HCT116 (cell line): ENCODE results near the gene NTHL1. TPM values are rescaled to one million over a fixed set of nuclear protein-coding genes. Genes with fewer than 3 reads are reported as not detected.

Experiments
- ATAC-seq: fragments of 200-7000 bp; cut with Tn5 transposase; 2 replicates; pipeline ENCODE4 v1.9.1; 2020; ENCODE audit warnings: mild to moderate bottlenecking, moderate library complexity
- BruUV-seq: library from RNA; stranded (reverse); fragments of 400-500 nt; replicated peaks from 2 replicates; lab custom pipeline; 2021; lab: Mats Ljungman, UMichigan
- CTCF ChIA-PET: fragments of 300-600 bp; sonication (Branson Sonifier 250); formaldehyde crosslinking; loops from one replicate; lab custom pipeline; 2021; ENCODE audit warnings: antibody characterized with exemption; lab: Charles Lee
- POLR2A ChIA-PET: fragments of 300-600, 350-600 bp; sonication (Branson Sonifier 250); formaldehyde crosslinking; loops from one replicate; lab custom pipeline; 2021; ENCODE audit warnings: antibody characterized with exemption; lab: Charles Lee
- RAD21 ChIA-PET, 2 experiments: fragments of 300-600 bp; sonication (Branson Sonifier 250); formaldehyde crosslinking; loops; one replicate each; lab custom pipeline; 2023; ENCODE audit warnings: low total read pairs in 2 of 2; ENCODE audit not compliant: uncharacterized antibody in 2 of 2, unreplicated experiment in 2 of 2, low non-redundant PET in 1 of 2; lab: Charles Lee
- DNase-seq: peaks from one replicate; pipeline ENCODE4 v3.0.0-alpha.2; 2010; ENCODE audit warnings: low read depth, low spot score
- H2AFZ ChIP-seq: fragments of 200-600 bp; shearing (Covaris generic), sonication (generic); 2 replicates; pipeline ENCODE4 v1.6.1; 2017; ENCODE audit warnings: low read depth, mixed run types, mixed read lengths, antibody characterized with exemption, low read length; ENCODE audit not compliant: poor library complexity, severe bottlenecking
- H3K27ac ChIP-seq: 2 replicates; pipeline ENCODE4 v1.5.1; 2012; ENCODE audit warnings: low read depth, low read length
- H3K27me3 ChIP-seq: fragments of 200-600 bp; sonication (generic); 2 replicates; pipeline ENCODE4 v1.6.1; 2016; ENCODE audit warnings: mixed run types, low read length, mixed read lengths; ENCODE audit not compliant: insufficient read depth
- H3K36me3 ChIP-seq, 2 experiments: fragments of 200-500 bp in 1 of 2; fragments of 200-600 bp in 1 of 2; sonication (Bioruptor generic) in 1 of 2; sonication (generic) in 1 of 2; 2 replicates each; pipeline versions ENCODE4 v1.5.1 to v1.6.1; 2014 to 2016; ENCODE audit warnings: low read length in 2 of 2, inconsistent platforms in 1 of 2, mixed read lengths in 1 of 2, mixed run types in 1 of 2; ENCODE audit not compliant: insufficient read depth in 2 of 2, control insufficient read depth in 1 of 2
- H3K4me1 ChIP-seq, 2 experiments: fragments of 200-600 bp in 1 of 2; sonication (generic) in 1 of 2; 2 replicates each; pipeline versions ENCODE4 v1.5.1 to v1.6.1; 2012 to 2017; ENCODE audit warnings: low read length in 2 of 2, inconsistent platforms in 1 of 2, mild to moderate bottlenecking in 1 of 2, mixed read lengths in 1 of 2, mixed run types in 1 of 2, moderate library complexity in 1 of 2; ENCODE audit not compliant: insufficient read depth in 2 of 2, control insufficient read depth in 1 of 2
- H3K4me2 ChIP-seq: fragments of 200-600 bp; sonication (generic); 2 replicates; pipeline ENCODE4 v1.6.1; 2017; ENCODE audit warnings: mixed run types, low read length, mixed read lengths
- H3K4me3 ChIP-seq, 2 experiments: fragments of 200-600 bp in 1 of 2; sonication (generic) in 1 of 2; replicated peaks in 1 of 2; 2 replicates each; pipeline ENCODE4 v1.5.1; 2011 to 2016; ENCODE audit warnings: low read length in 2 of 2, control low read depth in 1 of 2, low read depth in 1 of 2, mild to moderate bottlenecking in 1 of 2, mixed read lengths in 1 of 2, mixed run types in 1 of 2
- H3K79me2 ChIP-seq: fragments of 200-600 bp; sonication (generic); 2 replicates; pipeline ENCODE4 v1.6.1; 2017; ENCODE audit warnings: mild to moderate bottlenecking, mixed run types, low read length, moderate library complexity, mixed read lengths; ENCODE audit not compliant: insufficient read depth
- H3K9ac ChIP-seq: fragments of 200-600 bp; sonication (generic); 2 replicates; pipeline ENCODE4 v1.6.1; 2016; ENCODE audit warnings: low read length, mixed read lengths
- H3K9me2 ChIP-seq: fragments of 200-600 bp; sonication (generic), shearing (Covaris generic); 2 replicates; pipeline ENCODE4 v1.6.1; 2017; ENCODE audit warnings: mixed run types, mild to moderate bottlenecking, moderate library complexity; ENCODE audit not compliant: insufficient read depth
- H3K9me3 ChIP-seq, 2 experiments: fragments of 200-500 bp in 1 of 2; fragments of 200-600 bp in 1 of 2; sonication (Bioruptor generic) in 1 of 2; sonication (generic) in 1 of 2; 2 replicates each; pipeline ENCODE4 v1.6.1; 2014 to 2017; ENCODE audit warnings: low read length in 2 of 2, mixed read lengths in 2 of 2, inconsistent platforms in 1 of 2, low read depth in 1 of 2, mild to moderate bottlenecking in 1 of 2, mixed run types in 1 of 2, moderate library complexity in 1 of 2; ENCODE audit not compliant: control insufficient read depth in 1 of 2, insufficient read depth in 1 of 2
- H4K20me1 ChIP-seq: fragments of 200-600 bp; sonication (generic), shearing (Covaris generic); 2 replicates; pipeline ENCODE4 v1.6.1; 2017; ENCODE audit warnings: mixed run types, mild to moderate bottlenecking, moderate library complexity; ENCODE audit not compliant: insufficient read depth
- CBX3 ChIP-seq: IDR thresholded peaks from 2 replicates; pipeline ENCODE4 v1.6.1; 2012; ENCODE audit warnings: low read depth
- ELF1 ChIP-seq: IDR thresholded peaks from 2 replicates; pipeline ENCODE4 v1.6.1; 2012; ENCODE audit warnings: low read depth, borderline replicate concordance
- POLR2A ChIP-seq: IDR thresholded peaks from 2 replicates; pipeline ENCODE4 v1.7.0; 2011; ENCODE audit warnings: borderline replicate concordance; ENCODE audit not compliant: insufficient read depth, insufficient read length; ENCODE audit errors: extremely low read depth
- POLR2AphosphoS5 ChIP-seq: IDR thresholded peaks from 2 replicates; pipeline ENCODE4 v1.6.1; 2011; ENCODE audit warnings: mild to moderate bottlenecking, low read depth, low read length, moderate library complexity
- RAD21 ChIP-seq: IDR thresholded peaks from 2 replicates; pipeline ENCODE4 v1.6.1; 2012; ENCODE audit warnings: low read depth, mild to moderate bottlenecking
- SIN3A ChIP-seq: IDR thresholded peaks from 2 replicates; pipeline ENCODE4 v1.6.1; 2012; ENCODE audit warnings: low read depth
- ZFX ChIP-seq: fragments of 450-650 bp; IDR thresholded peaks from 2 replicates; pipeline ENCODE4 v1.6.1; 2017
- ZNF274 ChIP-seq: fragments of 200-500 bp; sonication (Bioruptor generic); IDR thresholded peaks from 2 replicates; pipeline ENCODE4 v1.6.1; 2014; ENCODE audit warnings: mild to moderate bottlenecking, low read depth, low read length, inconsistent platforms
- intact Hi-C: fragments of 100-400 bp; cut with micrococcal nuclease; formaldehyde crosslinking; loops from 2 replicates; pipeline ENCODE4 v1.10.0; 2022
- total RNA-seq: library from RNA; stranded (reverse); gene quantifications from one replicate; pipeline ENCODE4 v1.2.1, GENCODE V29; 2021; ENCODE audit not compliant: unreplicated experiment
- TF ChIP-seq, protein P1 (sequence below), 3 experiments: fragments of 200-600 bp in 1 of 3; sonication (generic) in 1 of 3; IDR thresholded peaks in 2 of 3; conservative IDR thresholded peaks in 1 of 3; 2 replicates each; pipeline ENCODE4 v1.5.1; 2012 to 2017; ENCODE audit warnings: low read depth in 2 of 3, low read length in 2 of 3, antibody characterized with exemption in 1 of 3, borderline replicate concordance in 1 of 3, control low read depth in 1 of 3, mild to moderate bottlenecking in 1 of 3, mixed read lengths in 1 of 3, mixed run types in 1 of 3, moderate library complexity in 1 of 3; ENCODE audit not compliant: insufficient read depth in 1 of 3
- TF ChIP-seq, protein P2 (sequence below): IDR thresholded peaks from 2 replicates; pipeline ENCODE4 v1.6.1; 2012

Gene NTHL1
- total RNA-seq, 1 experiment from 2014 or later = 40.1 TPM

DNA sequence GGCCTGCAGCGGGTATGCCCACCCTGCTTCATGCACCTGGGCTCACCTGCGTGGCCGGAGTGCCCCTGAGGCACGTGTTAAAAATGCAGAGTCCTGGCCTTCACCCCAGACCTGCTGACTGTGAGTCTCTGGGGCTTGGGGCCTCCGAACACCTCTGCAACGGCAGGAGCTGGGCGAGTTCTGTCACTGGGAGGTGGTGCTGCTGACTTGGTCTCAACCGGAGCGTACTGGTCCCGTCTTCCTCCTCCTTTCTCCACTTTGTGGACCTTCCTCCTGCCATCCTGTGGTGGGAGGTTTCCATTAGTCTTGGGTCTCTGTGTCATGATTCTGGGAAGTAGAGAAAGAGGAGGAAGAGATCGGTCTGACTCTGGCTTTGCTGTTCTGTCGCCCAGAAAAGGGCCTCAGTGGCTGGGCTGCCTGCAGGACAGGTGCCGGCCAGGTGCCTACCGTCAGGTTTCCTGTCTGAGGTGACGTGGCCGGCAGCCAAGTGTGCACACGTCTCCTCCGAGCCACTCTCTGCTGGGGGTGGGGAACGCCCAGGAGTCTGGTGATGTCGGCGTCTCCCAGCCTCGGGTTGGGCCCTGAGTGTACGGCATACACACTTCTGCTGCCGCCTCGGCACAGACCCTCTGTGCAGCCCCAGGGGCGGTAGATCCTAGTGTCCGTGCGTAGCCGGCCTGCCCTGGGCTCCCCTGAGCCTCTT is 7.1 kb upstream of the NTHL1 start:
- ChIA-PET POLR2A (no interaction called here), CTCF (no interaction called here), RAD21 (no interaction called here)
- H3K4me2 ChIP-seq = no peak overlapping the region
- no TSS peak for BruUV-seq
- no peaks in the 10 kb centered on the region for H3K79me2 ChIP-seq
- no peaks in the 10 kb centered on the region for H3K9me2 ChIP-seq
- peaks cover 0 to 3% of the 10 kb centered on the region in 2 experiments; a peak in 2 of 4 replicates for H3K36me3 ChIP-seq
- no peak for TF ChIP-seq POLR2AphosphoS5
- no peak for TF ChIP-seq POLR2A
- TF ChIP-seq, protein P1, sequence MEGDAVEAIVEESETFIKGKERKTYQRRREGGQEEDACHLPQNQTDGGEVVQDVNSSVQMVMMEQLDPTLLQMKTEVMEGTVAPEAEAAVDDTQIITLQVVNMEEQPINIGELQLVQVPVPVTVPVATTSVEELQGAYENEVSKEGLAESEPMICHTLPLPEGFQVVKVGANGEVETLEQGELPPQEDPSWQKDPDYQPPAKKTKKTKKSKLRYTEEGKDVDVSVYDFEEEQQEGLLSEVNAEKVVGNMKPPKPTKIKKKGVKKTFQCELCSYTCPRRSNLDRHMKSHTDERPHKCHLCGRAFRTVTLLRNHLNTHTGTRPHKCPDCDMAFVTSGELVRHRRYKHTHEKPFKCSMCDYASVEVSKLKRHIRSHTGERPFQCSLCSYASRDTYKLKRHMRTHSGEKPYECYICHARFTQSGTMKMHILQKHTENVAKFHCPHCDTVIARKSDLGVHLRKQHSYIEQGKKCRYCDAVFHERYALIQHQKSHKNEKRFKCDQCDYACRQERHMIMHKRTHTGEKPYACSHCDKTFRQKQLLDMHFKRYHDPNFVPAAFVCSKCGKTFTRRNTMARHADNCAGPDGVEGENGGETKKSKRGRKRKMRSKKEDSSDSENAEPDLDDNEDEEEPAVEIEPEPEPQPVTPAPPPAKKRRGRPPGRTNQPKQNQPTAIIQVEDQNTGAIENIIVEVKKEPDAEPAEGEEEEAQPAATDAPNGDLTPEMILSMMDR (IDR thresholded peaks at IDR 0.05 in 2 of 3, conservative IDR thresholded peaks at IDR 0.05 in 1 of 3; ENCODE audit: borderline replicate concordance in 1 of 3, insufficient read depth in 1 of 3, low read depth in 2 of 3, low read length in 2 of 3) = no peak
- no peak for TF ChIP-seq ELF1
- TF ChIP-seq SIN3A = no peak
- TF ChIP-seq ZNF274 = no peak
- TF ChIP-seq CBX3 = no peak
- H3K27me3 ChIP-seq = no peaks in the 10 kb centered on the region
- no peaks in the 10 kb centered on the region for H4K20me1 ChIP-seq
- no peaks in the 10 kb centered on the region for H3K9me3 ChIP-seq
- intact Hi-C loops = no loop called here
- DNase-seq (no peak), ATAC-seq (no peak)
- H3K27ac ChIP-seq = no peak overlapping the region
- no peaks in the 10 kb centered on the region for H3K4me1 ChIP-seq
- H2AFZ ChIP-seq = no peak overlapping the region
- H3K9ac ChIP-seq = no peak overlapping the region
- H3K4me3 ChIP-seq = no peak overlapping the region

DNA sequence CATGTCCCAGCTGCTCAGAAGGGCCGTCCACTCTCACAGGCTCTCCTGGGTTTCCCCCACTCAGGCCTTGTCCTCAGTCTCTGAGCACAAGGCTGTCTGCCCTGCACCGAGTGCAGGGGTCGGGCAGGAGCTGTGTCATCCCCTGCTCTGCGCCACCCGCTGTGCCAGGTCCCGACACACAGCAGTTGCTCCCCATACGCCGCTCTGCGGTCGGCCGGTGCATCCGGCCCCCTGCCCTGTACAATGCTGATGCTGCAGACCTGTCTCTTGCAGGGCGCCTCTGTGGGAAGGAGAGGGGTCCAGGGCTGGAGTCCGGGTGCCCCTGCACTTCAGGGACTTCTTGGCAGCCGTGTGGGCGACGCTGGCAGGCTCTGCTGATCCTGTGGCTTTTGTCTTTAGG is 6.3 kb upstream of the NTHL1 start:
- no peak overlapping the region for H3K9ac ChIP-seq

More for the DNA sequence above, 6.3 kb upstream of the NTHL1 start:
- TF ChIP-seq, protein P2, sequence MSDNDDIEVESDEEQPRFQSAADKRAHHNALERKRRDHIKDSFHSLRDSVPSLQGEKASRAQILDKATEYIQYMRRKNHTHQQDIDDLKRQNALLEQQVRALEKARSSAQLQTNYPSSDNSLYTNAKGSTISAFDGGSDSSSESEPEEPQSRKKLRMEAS = no peak
- TF ChIP-seq ZNF274 (no peak), CBX3 (no peak), RAD21 (no peak), ZFX (no peak)
- Histone ChIP-seq H3K36me3 (peaks cover 0 to 3% of the 10 kb centered on the region in 2 experiments; a peak in 2 of 4 replicates), H4K20me1 (no peaks in the 10 kb centered on the region), H3K9me2 (no peaks in the 10 kb centered on the region), H3K9me3 (no peaks in the 10 kb centered on the region), H3K4me3 (no peak overlapping the region), H3K4me2 (no peak overlapping the region), H3K4me1 (peaks cover 0 to 4% of the 10 kb centered on the region in 2 experiments; a peak in 2 of 4 replicates), H3K27me3 (no peaks in the 10 kb centered on the region), H3K79me2 (0 out of 2 replicates have a peak, but pooled peaks cover under 1% of the 10 kb centered on the region), H2AFZ (no peak overlapping the region), H3K27ac (no peak overlapping the region)
- RAD21 ChIA-PET = no interaction called here
- no TSS peak for BruUV-seq
- no peak for ATAC-seq
- DNase-seq = no peak
- CTCF ChIA-PET = no interaction called here
- intact Hi-C loops = no loop called here
- POLR2A ChIA-PET = no interaction called here
